Endothelial cell of umbilical vein (primary cell): ENCODE results near the gene PTPRU. TPM values are rescaled to one million over a fixed set of nuclear protein-coding genes. Genes with fewer than 3 reads are reported as not detected.

Experiments used
- BruUV-seq: library from RNA; stranded (reverse); fragments of 400-500 nt; replicated peaks from 2 replicates; lab custom pipeline; 2021; lab: Mats Ljungman, UMichigan
- CTCF ChIA-PET: fragments of 300-600, 350-600 bp; sonication (Branson Sonifier 250); formaldehyde crosslinking; loops from one replicate; lab custom pipeline; 2021; ENCODE audit warnings: antibody characterized with exemption, inconsistent platforms; lab: Charles Lee
- POLR2A ChIA-PET: fragments of 300-600, 350-600 bp; sonication (Branson Sonifier 250); formaldehyde crosslinking; loops from one replicate; lab custom pipeline; 2021; ENCODE audit warnings: antibody characterized with exemption, inconsistent platforms; lab: Charles Lee
- DNase-seq: peaks from one replicate; pipeline ENCODE4 v3.0.0-alpha.2; 2011; ENCODE audit warnings: low read depth, low spot score
- FAIRE-seq: peaks from 2 replicates; lab custom pipeline; 2011; peaks lifted over from hg19 to GRCh38; lab: Jason Lieb, UNC
- H2AFZ ChIP-seq: 2 replicates; pipeline ENCODE4 v1.6.0; 2012; ENCODE audit warnings: low read depth, low read length, control low read depth, inconsistent platforms
- H3K27ac ChIP-seq: 2 replicates; pipeline ENCODE4 v1.5.1; 2011; ENCODE audit warnings: low read depth, mild to moderate bottlenecking, control low read depth, low read length, moderate library complexity; ENCODE audit not compliant: insufficient read depth
- H3K27me3 ChIP-seq, 2 experiments: 2 replicates each; pipeline versions ENCODE4 v1.6.0 to v1.6.1; 2011; ENCODE audit warnings: low read length in 2 of 2, mixed read lengths in 1 of 2; ENCODE audit not compliant: control insufficient read depth in 2 of 2, insufficient read depth in 2 of 2
- H3K36me3 ChIP-seq, 2 experiments: 2 replicates in 1 of 2; 3 replicates in 1 of 2; pipeline ENCODE4 v1.5.1; 2011; ENCODE audit warnings: low read length in 2 of 2, mild to moderate bottlenecking in 1 of 2, moderate library complexity in 1 of 2; ENCODE audit not compliant: control insufficient read depth in 2 of 2, insufficient read depth in 2 of 2; ENCODE audit errors: extremely low read depth in 1 of 2
- H3K4me1 ChIP-seq: 3 replicates; pipeline ENCODE4 v1.5.1; 2011; ENCODE audit warnings: mild to moderate bottlenecking, low read length; ENCODE audit not compliant: control insufficient read depth, insufficient read depth; ENCODE audit errors: extremely low read depth
- H3K4me2 ChIP-seq: 2 replicates; pipeline ENCODE4 v1.6.1; 2011; ENCODE audit warnings: low read length, control low read depth, mixed read lengths; ENCODE audit not compliant: insufficient read depth
- H3K4me3 ChIP-seq, 3 experiments: fragments of 200-600 bp in 1 of 3; sonication (generic), shearing (Covaris generic) in 1 of 3; replicated peaks in 1 of 3; 2 replicates each; pipeline ENCODE4 v1.5.1; 2011 to 2016; ENCODE audit warnings: control low read depth in 3 of 3, low read length in 3 of 3, mild to moderate bottlenecking in 2 of 3, inconsistent platforms in 1 of 3, low read depth in 1 of 3, moderate library complexity in 1 of 3; ENCODE audit not compliant: insufficient read depth in 1 of 3
- H3K79me2 ChIP-seq: 2 replicates; pipeline ENCODE4 v1.6.0; 2012; ENCODE audit warnings: low read length, inconsistent platforms; ENCODE audit not compliant: control insufficient read depth, insufficient read depth
- H3K9ac ChIP-seq: replicated peaks from 2 replicates; pipeline ENCODE3; 2011; ENCODE audit warnings: low read length, control low read depth; ENCODE audit not compliant: insufficient read depth; ENCODE audit errors: extremely low read depth
- H3K9me1 ChIP-seq: replicated peaks from 3 replicates; pipeline ENCODE4 v1.6.0; 2011; ENCODE audit warnings: mild to moderate bottlenecking, low read length; ENCODE audit not compliant: control insufficient read depth, insufficient read depth; ENCODE audit errors: extremely low read depth
- H3K9me3 ChIP-seq: replicated peaks from 2 replicates; pipeline ENCODE4 v1.5.1; 2012; ENCODE audit warnings: low read length, inconsistent platforms; ENCODE audit not compliant: control insufficient read depth, insufficient read depth
- H4K20me1 ChIP-seq: replicated peaks from 2 replicates; pipeline ENCODE3; 2011; ENCODE audit warnings: mild to moderate bottlenecking, low read length; ENCODE audit not compliant: control insufficient read depth, insufficient read depth; ENCODE audit errors: extremely low read depth
- CTCF ChIP-seq, 2 donors: IDR thresholded peaks; 1 replicate in 1 of 2; 2 replicates in 1 of 2; pipeline ENCODE4 v1.5.1; 2011; ENCODE audit warnings: low read length in 2 of 2, mild to moderate bottlenecking in 2 of 2, moderate library complexity in 2 of 2, control low read depth in 1 of 2, inconsistent platforms in 1 of 2, low read depth in 1 of 2; ENCODE audit not compliant: insufficient read depth in 1 of 2; ENCODE audit errors: extremely low read depth in 1 of 2
- EZH2 ChIP-seq: IDR thresholded peaks from 2 replicates; pipeline ENCODE4 v1.6.1; 2012; ENCODE audit warnings: borderline replicate concordance, low read depth, mild to moderate bottlenecking, moderate library complexity, low read length, inconsistent platforms; ENCODE audit not compliant: severe bottlenecking
- FOS ChIP-seq: IDR thresholded peaks from 2 replicates; pipeline ENCODE4 v1.6.1; 2011; ENCODE audit warnings: mild to moderate bottlenecking, low read length, moderate library complexity, borderline replicate concordance; ENCODE audit not compliant: insufficient read depth
- GATA2 ChIP-seq: IDR thresholded peaks from 2 replicates; pipeline ENCODE4 v1.7.0; 2011; ENCODE audit warnings: low read depth, mild to moderate bottlenecking, moderate library complexity, mixed read lengths, low read length; ENCODE audit not compliant: insufficient read length, insufficient read depth
- JUN ChIP-seq: IDR thresholded peaks from 2 replicates; pipeline ENCODE4 v1.6.1; 2011; ENCODE audit warnings: borderline replicate concordance, low read depth; ENCODE audit not compliant: insufficient read length, insufficient read depth
- MYC ChIP-seq: IDR thresholded peaks from one replicate; pipeline ENCODE4 v1.6.1; 2011; ENCODE audit warnings: mild to moderate bottlenecking, low read depth, low read length
- POLR2A ChIP-seq: IDR thresholded peaks from 2 replicates; pipeline ENCODE4 v1.6.1; 2012; ENCODE audit warnings: low read depth, mild to moderate bottlenecking, control low read depth, low read length
- POLR2AphosphoS5 ChIP-seq: IDR thresholded peaks from 2 replicates; pipeline ENCODE4 v1.6.1; 2012; ENCODE audit warnings: low read depth, mild to moderate bottlenecking, control low read depth, low read length, moderate library complexity; ENCODE audit not compliant: insufficient read depth
- dilution Hi-C: fragments of 300-500 bp; cut with MboI; formaldehyde crosslinking; loops from one replicate; pipeline ENCODE4 v1.15.0; 2019; ENCODE audit warnings: low sequenced_read_pairs; ENCODE audit not compliant: extremely low pct_ligation_motif_present
- intact Hi-C: fragments of 100-400 bp; cut with micrococcal nuclease; formaldehyde crosslinking; loops from one replicate; pipeline ENCODE4 v1.10.0; 2022
- polyA plus RNA-seq, 4 experiments: library from polyadenylated mRNA; depleted of rRNA in 3 of 4; stranded (reverse) in 3 of 4; unstranded in 1 of 4; fragments of >200 nt; gene quantifications; 2 replicates each; pipeline versions ENCODE4 v1.2.1 to v1.2.3, GENCODE V29; 2011 to 2012; ENCODE audit warnings: missing spikeins in 1 of 4
- total RNA-seq: library from RNA; stranded (reverse); gene quantifications from 2 replicates; pipeline ENCODE4 v1.2.3, GENCODE V29; 2021
- TF ChIP-seq, protein P1 (sequence below): IDR thresholded peaks from 2 replicates; pipeline ENCODE4 v1.6.1; 2011; ENCODE audit not compliant: insufficient read depth, insufficient read length

PTPRU gene
- total and polyA plus RNA-seq, 2 donors (not counting 3 experiments of a cell fraction or from before 2014, with no cell fraction given) = 0.58 to 2.6 TPM

DNA sequence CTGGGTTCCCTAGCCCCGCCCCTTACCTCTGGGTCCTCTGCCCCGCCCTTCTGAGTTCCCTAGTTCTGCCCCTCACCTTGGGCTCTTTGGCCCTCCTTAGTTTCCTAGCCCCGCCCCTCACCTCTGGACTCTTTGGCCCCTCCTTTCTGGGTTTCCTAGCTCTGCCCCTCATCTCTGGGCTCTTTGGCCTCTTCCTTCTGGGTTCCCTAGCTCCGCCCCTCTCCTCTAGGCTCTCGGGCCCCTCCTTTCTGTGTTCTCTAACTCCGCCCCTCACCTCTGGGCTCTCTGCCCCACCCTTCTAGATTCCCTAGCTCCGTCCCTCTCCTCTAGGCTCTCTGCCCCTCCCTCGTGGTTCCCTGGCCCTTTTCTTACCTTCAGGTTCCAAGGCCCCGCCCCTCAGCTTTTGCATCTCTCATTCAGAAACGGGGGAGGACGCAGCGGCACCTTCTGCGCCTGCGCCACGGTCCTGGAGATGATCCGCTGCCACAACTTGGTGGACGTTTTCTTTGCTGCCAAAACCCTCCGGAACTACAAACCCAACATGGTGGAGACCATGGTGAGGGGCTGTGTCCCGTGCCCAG, 88.5 kb downstream of the PTPRU start:
- Histone ChIP-seq H3K4me2 (no peak overlapping the region), H2AFZ (peak overlapping the region; percentile 31), H3K9me1 (no peaks in the 10 kb centered on the region), H3K27me3 (no peaks in the 10 kb centered on the region), H3K9me3 (no peaks in the 10 kb centered on the region), H3K4me3 (no peak overlapping the region), H3K27ac (no peak overlapping the region), H3K79me2 (no peaks in the 10 kb centered on the region), H3K36me3 (no peaks in the 10 kb centered on the region), H4K20me1 (no peaks in the 10 kb centered on the region), H3K9ac (no peak overlapping the region), H3K4me1 (no peaks in the 10 kb centered on the region)
- no peak for FAIRE-seq
- BruUV-seq = no TSS peak
- TF ChIP-seq JUN (no peak), FOS (no peak), POLR2AphosphoS5 (no peak), CTCF (IDR thresholded peaks at IDR 0.05; ENCODE audit: extremely low read depth in 1 of 2, insufficient read depth in 1 of 2, low read depth in 1 of 2, low read length in 2 of 2) (no peak), MYC (no peak), EZH2 (no peak), GATA2 (no peak), POLR2A (no peak)
- TF ChIP-seq, protein P1, sequence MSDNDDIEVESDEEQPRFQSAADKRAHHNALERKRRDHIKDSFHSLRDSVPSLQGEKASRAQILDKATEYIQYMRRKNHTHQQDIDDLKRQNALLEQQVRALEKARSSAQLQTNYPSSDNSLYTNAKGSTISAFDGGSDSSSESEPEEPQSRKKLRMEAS = no peak
- ChIA-PET POLR2A (no interaction called here), CTCF (no interaction called here)
- dilution Hi-C loops = no loop called here
- intact Hi-C loops = no loop called here
- DNase-seq = no peak
